Measurements from ENCODE around the gene NRXN3. TPM values are rescaled to one million over a fixed set of nuclear protein-coding genes. Genes with fewer than 3 reads are reported as not detected.

NRXN3 gene
- total RNA-seq, 2 donors from 2014 or later = 1.2 to 7.8 TPM

DNA sequence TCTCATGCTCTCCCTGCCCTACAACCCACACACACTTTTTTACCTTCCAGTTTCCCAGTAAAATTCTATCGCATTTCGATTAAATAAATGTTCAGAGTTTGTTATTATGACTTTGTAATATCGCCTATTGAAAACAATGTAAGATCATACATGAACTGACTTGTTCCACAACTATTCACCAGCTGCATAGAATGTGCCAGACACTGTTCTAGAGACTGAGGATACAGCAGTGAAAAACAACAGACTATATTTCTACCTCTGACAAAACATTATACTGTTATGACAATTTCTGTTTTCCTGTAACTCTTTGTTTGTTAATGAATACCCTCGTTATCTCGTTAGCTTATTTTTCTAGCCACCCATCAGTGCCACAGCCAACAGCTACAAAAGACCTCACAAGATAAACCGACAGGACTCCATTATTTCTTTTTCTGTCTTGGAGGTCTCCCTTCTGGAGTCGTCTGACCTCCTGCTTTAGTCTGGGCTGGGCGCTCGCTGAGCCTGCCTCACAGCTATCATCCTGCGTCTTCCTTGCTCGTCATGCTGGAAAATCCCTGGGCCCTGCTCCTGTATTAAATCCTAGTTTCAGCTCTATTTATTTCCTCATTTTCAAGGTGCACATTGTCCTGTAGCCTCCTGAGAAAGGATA is 1542.3 kb downstream of the NRXN3 start:
- H3K4me1 ChIP-seq = no peaks in the 10 kb centered on the region
- no peak overlapping the region for H3K27ac ChIP-seq
- DNase-seq = no peak
- H3K36me3 ChIP-seq = no peaks in the 10 kb centered on the region
- no peak overlapping the region for H3K4me3 ChIP-seq
- intact Hi-C loops (cut with DNase I) = no loop called here
- TF ChIP-seq, protein P1, sequence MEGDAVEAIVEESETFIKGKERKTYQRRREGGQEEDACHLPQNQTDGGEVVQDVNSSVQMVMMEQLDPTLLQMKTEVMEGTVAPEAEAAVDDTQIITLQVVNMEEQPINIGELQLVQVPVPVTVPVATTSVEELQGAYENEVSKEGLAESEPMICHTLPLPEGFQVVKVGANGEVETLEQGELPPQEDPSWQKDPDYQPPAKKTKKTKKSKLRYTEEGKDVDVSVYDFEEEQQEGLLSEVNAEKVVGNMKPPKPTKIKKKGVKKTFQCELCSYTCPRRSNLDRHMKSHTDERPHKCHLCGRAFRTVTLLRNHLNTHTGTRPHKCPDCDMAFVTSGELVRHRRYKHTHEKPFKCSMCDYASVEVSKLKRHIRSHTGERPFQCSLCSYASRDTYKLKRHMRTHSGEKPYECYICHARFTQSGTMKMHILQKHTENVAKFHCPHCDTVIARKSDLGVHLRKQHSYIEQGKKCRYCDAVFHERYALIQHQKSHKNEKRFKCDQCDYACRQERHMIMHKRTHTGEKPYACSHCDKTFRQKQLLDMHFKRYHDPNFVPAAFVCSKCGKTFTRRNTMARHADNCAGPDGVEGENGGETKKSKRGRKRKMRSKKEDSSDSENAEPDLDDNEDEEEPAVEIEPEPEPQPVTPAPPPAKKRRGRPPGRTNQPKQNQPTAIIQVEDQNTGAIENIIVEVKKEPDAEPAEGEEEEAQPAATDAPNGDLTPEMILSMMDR (IDR thresholded peaks at IDR 0.05) = no peak
- H3K27me3 ChIP-seq = no peaks in the 10 kb centered on the region
- H3K9me3 ChIP-seq = no peaks in the 10 kb centered on the region
- no peak overlapping the region for H3K9ac ChIP-seq (ENCODE audit: low read depth in 2 of 2, low read length in 2 of 2)

DNA sequence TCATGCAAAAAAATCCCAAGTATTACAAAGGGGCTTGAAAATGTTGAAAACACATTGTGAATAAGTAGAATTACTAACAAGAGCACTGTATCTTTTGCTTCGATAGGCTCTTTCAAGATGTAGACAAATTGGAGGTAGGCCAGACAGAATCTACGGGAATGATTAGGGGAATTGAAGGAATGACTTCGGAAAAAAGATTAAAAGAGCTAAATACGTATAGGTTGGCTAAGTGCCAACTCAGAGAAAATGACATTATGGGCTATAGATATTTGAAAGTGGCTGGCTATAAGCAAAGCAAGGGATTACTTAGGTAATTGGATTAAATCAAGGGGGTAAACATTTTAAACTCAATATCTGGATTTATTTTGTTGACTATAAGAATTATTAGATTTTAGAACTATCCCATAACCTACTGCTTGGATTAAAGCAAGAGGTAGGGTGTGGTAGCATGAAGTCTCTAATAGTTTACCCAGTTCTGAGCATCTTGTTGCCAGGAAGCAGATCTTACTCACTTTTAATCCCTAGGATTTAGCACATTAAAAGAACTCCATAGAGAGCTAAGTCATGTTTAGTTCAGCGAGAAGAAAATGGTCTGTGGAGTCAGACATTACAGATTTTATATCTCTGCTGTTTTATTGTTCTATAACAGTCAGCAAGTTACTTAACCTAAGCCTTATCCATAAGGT is 1551.4 kb downstream of the NRXN3 start:
- no peaks in the 10 kb centered on the region for H3K27me3 ChIP-seq
- no peak overlapping the region for H3K4me3 ChIP-seq
- H3K9ac ChIP-seq (ENCODE audit: low read depth in 2 of 2, low read length in 2 of 2) = no peak overlapping the region
- no peaks in the 10 kb centered on the region for H3K36me3 ChIP-seq
- no peaks in the 10 kb centered on the region for H3K4me1 ChIP-seq
- no peak overlapping the region for H3K27ac ChIP-seq
- no peak for DNase-seq
- TF ChIP-seq, protein P1 (IDR thresholded peaks at IDR 0.05) = no peak
- intact Hi-C loops (cut with DNase I) = no loop called here
- no peaks in the 10 kb centered on the region for H3K9me3 ChIP-seq

DNA sequence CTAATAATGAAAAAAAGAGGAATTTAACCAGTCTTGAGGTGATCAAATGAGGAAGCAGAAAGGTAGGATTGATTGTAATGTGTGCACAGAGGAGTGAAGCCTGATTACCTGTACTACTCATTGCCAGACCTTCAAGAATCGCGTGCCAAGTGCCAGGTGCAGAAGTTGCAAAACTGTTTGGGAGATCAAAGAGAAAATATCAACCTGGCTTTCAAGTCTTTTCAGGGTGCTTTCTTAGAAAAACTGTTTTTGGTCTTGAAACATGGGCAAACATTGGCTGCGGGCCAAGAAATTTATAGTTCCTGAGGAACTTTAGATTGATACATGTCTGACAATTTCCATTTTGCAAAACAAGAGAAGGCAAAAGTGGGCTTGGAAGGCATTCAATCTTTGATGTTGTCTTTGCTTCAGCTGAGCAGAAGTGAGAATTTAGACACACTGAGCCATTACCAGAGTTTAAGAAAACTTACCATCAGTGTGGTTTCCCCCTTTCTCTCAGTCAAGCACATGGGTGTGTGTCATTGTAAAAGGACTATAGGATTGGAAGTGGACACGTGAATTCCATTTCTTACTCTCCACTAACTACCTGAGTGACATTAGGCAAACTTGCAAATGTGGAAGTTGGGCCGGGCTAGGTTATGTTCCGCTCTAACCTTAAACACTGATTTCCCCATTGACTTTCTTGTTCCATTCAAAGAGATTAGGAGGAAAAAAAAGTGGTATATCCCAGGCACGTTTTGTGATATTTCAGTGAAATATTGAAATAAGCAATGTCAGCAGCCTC is 1555.0 kb downstream of the NRXN3 start:
- Histone ChIP-seq H3K36me3 (no peaks in the 10 kb centered on the region), H3K9ac (ENCODE audit: low read depth in 2 of 2, low read length in 2 of 2) (no peak overlapping the region), H3K9me3 (no peaks in the 10 kb centered on the region), H3K27me3 (no peaks in the 10 kb centered on the region), H3K4me1 (no peaks in the 10 kb centered on the region), H3K4me3 (no peak overlapping the region), H3K27ac (no peak overlapping the region)
- intact Hi-C loops (cut with DNase I) = no loop called here
- TF ChIP-seq, protein P1 (IDR thresholded peaks at IDR 0.05) = no peak
- peak; percentile 19 for DNase-seq

DNA sequence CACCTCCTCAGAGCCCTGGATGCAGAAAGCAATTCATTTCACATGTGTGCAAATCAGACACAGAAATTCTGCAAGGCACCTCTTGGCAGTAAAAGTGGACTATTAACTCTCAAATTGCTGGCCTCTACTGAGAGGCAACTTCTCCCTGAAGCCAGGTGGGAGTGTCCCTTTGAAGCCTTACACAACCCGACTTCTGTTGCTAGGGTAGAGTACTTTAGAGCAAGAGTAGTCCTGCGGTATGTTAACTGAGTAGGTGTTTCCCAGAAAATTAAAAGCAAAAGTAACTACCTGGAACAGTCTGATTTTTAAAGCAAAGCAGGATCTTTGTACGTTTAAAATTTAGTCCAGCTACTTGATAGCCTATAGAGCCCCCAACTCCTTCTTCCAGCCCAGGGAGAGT is 1557.7 kb downstream of the NRXN3 start:
- no peak overlapping the region for H3K4me3 ChIP-seq

DNA sequence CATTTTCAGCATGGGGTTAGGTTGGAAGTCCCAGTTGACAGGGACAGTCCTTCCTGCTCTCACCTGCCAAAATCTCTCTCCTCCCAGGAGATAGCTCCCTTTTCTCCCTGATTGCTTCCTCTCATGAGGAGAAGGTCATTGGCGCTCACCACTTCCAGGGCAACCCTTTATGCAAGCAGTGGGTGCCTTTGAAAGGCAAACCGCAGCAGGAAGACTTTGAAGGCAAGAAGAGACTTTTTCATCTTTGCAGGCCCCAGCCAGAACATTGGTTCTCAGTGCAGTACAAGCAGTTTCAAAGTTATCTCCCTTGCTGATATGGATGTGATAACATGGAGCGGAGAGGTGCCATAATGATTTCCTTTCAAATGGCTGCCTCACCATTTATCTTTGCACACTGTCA is 1558.2 kb downstream of the NRXN3 start:
- no peaks in the 10 kb centered on the region for H3K27me3 ChIP-seq
- DNase-seq = no peak
- no peak overlapping the region for H3K27ac ChIP-seq
- no peaks in the 10 kb centered on the region for H3K4me1 ChIP-seq
- TF ChIP-seq, protein P1 (IDR thresholded peaks at IDR 0.05) = no peak
- no peaks in the 10 kb centered on the region for H3K9me3 ChIP-seq
- intact Hi-C loops (cut with DNase I) = no loop called here
- no peak overlapping the region for H3K4me3 ChIP-seq
- H3K36me3 ChIP-seq = no peaks in the 10 kb centered on the region
- H3K9ac ChIP-seq (ENCODE audit: low read depth in 2 of 2, low read length in 2 of 2) = no peak overlapping the region

More for the DNA sequence above, 1557.7 kb downstream of the NRXN3 start:
- TF ChIP-seq, protein P1 (IDR thresholded peaks at IDR 0.05) = no peak
- Histone ChIP-seq H3K36me3 (no peaks in the 10 kb centered on the region), H3K9ac (ENCODE audit: low read depth in 2 of 2, low read length in 2 of 2) (no peak overlapping the region), H3K9me3 (no peaks in the 10 kb centered on the region), H3K27me3 (no peaks in the 10 kb centered on the region), H3K27ac (no peak overlapping the region), H3K4me1 (no peaks in the 10 kb centered on the region)
- intact Hi-C loops (cut with DNase I) = no loop called here
- no peak for DNase-seq

Measured in colonic mucosa (tissue), 4 donors.